GM19239 (cell line): Measurements from ENCODE around the gene KCNAB1.
A peak's percentile ranks its signal among the peaks of the same experiment; 100 is the strongest.
"Not testable (repeated sequence)": the region's sequence is repeated elsewhere in the genome, so short reads cannot be mapped to it uniquely, and the experiment has no call there.

Experiments
- DNase-seq: peaks from one replicate; pipeline ENCODE4 v3.0.0; 2011; ENCODE audit warnings: low spot score; ENCODE audit not compliant: insufficient read length
- FAIRE-seq: peaks from 2 replicates; lab custom pipeline; 2011; peaks lifted over from hg19 to GRCh38; lab: Jason Lieb, UNC

KCNAB1 gene

DNA sequence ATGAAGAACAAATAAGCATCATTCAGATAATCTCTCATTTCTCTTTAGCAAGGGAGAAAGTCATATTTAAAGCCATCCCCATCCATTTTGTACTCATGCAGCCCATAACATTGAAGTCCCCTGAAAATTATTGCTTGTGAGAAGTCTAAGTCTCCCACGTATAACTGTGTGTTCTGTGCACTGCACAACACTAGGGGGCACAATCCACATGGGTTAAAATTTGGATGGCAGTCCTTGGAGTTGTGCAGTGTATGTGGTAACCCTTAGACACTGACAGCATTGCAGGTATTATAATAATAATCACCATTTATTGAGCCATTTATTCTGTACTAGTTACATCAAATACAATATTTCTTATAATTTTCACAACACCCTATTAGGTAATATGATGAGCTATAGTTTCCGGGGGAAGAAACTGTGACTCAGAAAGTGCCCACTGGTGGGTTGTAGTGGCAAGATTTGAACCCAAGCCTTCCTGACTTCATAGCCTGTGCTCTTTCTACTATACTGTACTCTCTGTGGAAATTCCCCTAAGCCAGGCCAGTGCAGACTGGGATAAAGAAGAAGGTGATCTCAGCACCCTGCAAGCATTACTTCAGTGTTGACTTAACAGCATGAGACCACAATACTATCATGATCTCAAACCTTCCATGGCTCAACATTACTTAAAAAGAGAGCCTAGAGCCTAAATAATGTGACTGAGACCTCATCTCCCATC, 15.7 kb downstream of the KCNAB1 start:
- DNase-seq (no peak), FAIRE-seq (no peak)

DNA sequence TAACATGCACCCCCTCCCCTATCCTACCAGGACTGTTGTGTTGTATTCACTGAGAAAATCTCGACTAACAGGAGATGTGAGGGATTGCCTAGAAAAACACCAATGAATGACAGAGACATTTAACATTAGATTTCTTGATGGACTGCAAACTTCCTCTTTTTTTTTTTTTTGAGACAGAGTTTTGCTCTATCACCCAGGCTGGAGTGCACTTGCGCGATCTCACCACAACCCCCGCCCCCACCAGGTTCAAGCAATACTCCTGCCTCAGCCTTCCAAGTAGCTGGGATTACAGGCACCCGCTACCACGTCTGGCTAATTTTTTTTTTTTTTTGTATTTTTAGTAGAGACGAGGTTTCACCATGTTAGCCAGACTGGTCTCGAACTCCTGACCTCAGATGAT, 17.0 kb downstream of the KCNAB1 start:
- FAIRE-seq, DNase-seq: not testable (repeated sequence)

DNA sequence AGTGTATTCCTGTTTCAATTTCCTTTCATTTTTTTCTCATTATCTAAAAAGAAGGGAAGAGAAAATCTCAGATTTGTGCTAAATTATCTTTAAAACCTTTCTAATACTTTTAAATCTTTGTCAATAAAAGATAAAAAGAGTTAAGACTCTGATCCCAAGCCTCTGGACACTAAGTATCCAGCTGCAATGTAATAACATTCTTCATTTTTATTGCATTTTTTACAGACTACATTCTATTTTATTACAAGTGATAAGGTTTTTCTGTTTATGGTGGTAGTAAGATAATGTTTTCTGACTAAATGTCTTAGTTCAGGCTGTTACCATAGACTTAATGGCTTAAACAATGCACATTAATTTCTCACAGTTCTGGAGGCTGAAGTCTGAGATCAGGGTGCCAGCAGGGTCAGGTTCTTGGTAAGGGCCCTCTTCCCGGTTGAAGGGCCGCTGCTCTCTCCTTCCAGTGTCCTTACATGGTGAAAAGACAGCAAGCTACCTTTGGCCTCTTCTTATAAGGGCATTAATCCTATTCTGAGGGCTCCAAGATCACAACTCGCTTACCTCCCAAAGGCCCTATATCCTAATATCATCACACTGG, 19.7 kb downstream of the KCNAB1 start:
- DNase-seq: no peak
- no peak for FAIRE-seq

DNA sequence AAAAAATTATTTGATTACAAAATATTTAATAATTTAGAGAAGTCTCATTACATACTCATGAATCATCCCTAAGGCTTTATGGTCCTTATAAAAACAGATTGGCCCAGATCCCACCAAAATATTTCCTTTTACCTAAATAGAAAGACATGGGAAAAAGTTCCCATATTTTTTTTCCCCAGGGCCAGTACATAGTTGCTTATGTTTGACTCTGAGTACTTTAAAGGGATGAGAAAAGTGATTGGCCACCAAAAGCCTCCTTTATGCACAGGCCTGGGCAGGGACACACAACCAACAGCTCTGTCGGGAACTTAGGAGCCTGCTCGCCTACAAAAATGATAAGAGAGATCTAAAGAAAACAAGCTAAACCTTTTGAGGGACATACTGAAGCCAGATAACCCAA, 22.3 kb downstream of the KCNAB1 start:
- DNase-seq (no peak), FAIRE-seq (no peak)

DNA sequence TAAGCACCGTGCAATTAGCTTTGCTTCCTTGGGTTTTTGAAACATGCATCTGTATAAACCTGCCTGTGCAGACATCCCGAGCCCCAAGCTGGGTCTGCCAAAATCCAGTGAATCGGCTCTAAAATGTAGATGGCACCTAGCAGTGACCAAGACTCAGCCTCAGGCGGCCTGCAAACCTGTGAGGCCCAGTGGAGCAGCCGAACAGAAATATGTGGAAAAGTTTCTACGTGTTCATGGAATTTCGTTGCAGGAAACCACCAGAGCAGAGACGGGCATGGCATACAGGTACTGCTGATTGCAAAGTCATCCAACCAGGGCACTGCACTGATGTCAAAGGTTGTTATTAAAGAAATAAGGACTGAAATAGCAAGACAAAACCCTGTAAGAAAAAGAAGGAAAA, 22.8 kb downstream of the KCNAB1 start:
- no peak for FAIRE-seq
- DNase-seq: no peak

DNA sequence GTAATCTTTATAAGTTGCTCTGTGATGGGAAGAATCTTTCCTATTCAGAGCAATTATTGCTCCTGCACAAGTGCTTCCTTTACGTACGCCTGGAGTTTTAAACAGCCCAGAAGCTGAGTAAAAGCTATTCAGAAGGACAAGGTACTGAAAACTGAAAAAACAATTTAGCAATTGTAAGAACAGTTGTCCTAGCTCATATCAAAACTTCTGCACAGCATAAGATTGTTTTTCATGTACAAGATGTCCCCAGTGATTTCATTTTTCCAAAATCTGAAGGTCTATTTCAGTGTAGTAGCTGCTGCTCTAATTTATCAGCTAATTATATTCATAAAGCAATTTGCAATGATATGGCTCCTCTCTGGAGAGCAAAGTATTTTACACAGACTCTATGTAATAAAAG, 23.7 kb downstream of the KCNAB1 start:
- FAIRE-seq (no peak), DNase-seq (no peak)

DNA sequence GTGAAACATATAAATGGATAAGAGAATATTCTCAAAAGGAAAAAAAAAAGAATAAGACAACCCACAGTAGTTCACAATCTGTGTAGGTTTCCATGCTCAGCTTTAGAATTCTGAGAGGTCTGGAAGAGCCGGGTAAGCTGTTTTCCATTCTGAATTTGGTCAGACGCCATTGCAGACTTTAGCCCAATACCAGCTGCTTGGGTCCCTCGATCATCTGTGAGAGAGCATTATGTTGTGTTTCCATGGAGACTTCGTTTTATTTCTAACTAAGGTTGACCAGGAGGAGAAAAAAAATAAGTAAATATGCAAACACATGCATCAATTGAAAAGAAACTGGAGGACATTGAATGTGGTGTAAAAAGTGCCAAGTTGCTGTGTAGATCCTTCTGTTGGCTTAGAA, 25.5 kb downstream of the KCNAB1 start:
- no peak for FAIRE-seq
- no peak for DNase-seq

DNA sequence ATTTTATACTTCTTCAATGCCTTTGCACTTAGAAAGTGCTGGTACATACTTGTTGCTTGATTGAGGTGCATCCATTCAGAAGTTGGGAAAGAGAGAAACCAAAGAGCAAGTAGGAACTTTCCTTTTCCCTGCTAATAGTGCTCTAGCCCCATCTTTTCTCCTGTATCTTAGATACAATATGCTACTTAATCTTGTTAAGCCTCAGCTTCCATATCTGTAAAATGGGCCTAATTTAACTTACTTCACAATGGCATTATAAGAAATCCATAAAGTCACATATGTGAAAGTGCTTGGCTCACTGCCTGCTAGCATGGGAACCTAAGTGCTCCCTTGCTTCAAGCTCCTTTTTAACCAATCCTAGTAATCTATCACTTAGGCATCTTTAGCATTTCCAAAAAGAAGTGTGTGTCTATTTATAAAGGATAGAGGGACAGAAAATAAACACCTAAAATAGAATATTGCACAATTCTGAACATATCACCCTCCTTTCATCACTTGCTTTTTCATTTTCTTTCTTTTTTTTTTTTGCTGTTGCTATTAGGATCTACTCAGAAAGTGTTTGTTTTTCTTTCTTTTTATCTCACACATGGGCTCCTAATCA, 28.1 kb downstream of the KCNAB1 start:
- DNase-seq (no peak), FAIRE-seq (no peak)

DNA sequence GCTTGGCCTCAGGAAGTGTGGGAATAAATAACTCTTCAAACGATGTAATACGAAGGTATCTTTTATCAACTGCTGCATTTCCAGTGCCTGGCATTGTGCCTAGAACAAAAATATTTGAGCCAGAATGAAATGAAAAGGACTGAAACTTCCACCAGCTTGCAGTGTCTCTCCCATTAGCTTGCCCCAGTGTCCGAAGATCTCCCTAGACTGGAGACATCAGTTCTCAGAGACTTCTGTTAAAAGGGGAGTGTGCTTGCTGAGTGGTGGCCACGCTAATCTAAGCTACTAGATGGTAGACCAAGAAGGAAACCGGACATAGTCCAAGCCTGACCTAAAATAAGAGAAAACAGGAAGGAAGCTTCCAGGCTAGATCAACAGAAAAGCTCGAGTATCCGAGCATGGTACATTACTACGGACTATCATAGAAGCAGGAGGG, 28.6 kb downstream of the KCNAB1 start:
- DNase-seq (no peak), FAIRE-seq (no peak)

DNA sequence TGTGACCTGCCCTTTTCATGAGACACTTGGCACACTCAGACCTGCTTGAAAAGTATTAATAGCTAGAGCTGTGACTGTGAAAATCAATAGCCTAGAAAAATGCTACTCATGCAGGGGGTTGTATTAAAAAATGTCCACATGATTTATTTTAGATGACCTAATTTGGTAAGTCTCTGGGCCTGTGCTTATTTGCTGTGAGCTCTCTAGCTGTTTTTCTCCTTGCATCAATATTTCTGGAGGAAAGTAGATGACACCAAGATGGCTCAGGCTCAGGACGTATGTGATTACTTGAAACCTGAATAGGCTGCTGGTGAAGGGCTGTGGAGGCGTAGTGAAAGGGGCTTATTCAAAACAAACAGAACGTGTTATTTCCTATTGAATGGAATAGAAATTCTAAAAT, 29.5 kb downstream of the KCNAB1 start:
- FAIRE-seq (no peak), DNase-seq (no peak)

DNA sequence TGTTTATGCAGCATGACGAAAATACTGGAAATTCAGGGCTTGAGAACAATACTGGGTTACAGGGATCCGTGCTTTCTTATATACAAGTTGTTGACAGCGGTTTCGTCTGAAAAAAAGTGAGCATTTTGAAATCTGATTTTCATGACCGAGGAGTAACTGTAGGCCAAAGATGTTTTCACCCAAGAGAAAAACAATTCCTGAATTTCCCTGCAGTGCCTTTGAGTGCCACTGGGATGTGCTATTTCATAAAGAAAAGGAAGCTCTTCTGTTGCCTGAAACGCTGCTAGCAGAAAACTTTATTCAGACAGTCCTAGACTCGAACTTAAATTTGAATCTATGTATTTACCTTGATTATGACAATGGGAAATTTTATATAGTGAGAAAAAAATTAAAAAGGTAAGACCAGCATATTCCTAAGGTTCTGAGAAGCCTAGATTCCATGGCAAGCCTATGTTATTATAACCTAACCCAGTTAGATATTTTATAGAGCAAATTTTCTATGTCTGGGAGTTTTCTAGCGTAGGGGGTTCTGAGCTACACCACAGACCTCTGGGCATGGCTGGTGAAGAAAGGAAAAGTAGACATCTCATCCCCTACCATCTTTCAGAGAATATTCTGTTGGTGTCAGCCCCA, 30.2 kb downstream of the KCNAB1 start:
- peak; percentile 90 for FAIRE-seq
- DNase-seq: no peak

DNA sequence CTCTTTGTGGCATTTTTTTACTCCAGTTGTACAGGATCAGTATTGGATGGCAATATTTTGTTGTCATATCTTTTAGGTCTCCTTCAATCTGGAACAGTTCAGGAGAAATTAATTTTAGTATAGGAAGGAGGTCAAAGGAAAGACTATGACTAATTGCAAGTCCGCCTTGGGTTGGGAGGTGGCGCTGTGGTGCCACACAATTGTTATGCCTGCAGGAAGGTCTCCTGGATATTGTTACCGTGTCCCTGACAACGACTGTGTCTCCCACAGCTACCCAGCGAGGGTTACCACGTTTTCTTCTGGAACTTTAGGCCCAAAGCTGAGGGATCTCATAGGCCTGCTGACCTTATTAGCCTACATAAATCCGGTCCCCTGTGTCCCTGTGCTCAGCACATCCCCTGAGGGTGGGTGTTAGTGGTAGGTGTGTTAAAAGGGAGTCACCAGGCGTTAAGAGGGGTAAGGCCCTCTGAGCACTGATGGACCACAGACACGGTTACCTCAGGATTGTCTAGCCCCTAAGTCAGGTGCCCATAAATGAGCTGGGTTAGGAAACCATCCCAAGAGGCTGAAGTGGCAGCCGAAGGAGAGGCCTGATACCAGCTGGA, 31.5 kb downstream of the KCNAB1 start:
- FAIRE-seq (peak; percentile 71), DNase-seq (peak; percentile 9)

DNA sequence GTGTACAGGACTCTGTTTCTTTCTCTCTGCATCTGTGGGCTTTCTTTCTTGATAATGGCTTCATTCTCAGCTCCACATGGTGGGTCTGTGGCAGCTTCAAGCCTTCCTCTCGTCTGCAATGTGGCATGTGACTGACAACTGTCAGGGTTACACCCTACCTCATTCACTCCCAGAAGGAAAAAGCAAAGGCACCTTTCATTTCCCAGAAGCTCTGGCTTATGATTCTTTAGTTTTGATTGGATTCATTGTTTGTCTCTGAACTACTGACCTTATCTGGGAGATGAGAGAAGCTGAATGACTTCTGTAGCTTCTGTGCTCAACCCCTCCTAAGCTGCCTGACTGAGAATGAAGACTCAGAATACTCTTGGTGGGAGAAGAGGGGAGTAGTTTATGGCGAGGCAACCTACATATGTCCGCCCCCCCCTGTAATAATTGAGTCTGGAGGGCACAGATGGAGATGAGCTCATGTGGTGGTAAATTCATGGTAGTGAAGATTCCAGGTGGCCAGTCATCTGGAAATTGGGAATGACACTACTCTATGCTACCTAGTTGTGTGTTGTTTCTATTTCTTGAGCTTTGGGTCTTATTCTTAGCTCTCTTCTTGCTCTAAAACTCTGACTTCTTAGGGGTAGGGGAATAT, 38.4 kb downstream of the KCNAB1 start:
- no peak for DNase-seq

DNA sequence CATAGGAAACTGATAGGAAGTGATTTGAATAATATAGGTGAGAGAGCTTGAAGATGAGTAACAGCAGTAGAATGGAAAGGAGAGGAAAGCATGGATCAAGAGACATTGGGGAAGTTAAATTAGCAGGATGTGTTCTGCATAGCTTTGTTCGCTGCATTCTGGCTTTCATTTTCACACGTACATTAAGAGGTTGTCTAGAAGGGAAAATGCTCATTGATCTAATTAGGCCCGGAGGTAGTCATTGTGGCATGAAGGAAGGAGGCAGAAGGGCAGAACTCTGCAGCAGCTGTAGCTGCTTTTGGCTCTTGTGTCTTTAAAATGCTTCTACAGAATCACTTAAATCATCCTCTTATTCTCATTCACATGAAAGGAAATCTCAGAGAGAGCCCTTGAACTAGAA, 40.3 kb downstream of the KCNAB1 start:
- DNase-seq (no peak), FAIRE-seq (peak; percentile 78)

More for the DNA sequence above, 38.4 kb downstream of the KCNAB1 start:
- no peak for FAIRE-seq

DNA sequence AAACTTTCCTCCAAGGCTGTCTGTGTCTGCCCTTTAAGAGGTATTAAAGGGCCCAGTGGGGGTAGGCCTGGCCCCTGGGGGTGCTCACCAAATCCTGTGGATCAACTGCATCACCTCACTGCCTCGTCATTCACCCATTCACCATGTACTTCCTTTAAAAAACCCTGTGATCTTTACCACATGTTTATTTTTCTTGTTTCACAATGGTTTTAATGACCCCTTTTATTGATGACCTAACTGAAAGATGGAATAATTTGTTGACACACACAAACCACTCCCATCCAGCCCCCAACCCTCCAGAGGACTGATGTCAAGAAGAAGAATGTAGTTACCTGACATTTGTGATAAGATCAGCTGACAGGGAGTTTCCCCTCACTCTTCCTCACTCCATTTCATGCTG, 40.8 kb downstream of the KCNAB1 start:
- no peak for DNase-seq
- peak; percentile 26 for FAIRE-seq

DNA sequence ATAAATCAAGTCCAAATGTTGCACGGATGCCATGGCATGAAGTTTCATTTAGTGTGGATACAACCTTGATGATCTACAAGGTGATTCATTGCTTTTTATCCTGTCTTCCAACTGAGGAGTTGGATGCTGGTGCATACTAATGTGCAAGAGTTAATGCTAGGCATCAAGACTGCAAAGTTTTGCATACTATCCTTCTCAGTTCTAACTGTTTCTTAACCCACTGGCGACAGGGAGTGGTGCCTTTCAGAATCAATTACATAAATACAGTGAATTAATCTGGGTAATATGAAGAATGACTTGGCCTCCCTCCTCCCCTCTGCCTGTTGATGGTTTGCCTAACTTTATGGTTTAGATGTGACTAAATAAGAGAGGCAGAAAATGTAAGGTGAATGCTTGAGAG, 43.5 kb downstream of the KCNAB1 start:
- FAIRE-seq: no peak
- no peak for DNase-seq

DNA sequence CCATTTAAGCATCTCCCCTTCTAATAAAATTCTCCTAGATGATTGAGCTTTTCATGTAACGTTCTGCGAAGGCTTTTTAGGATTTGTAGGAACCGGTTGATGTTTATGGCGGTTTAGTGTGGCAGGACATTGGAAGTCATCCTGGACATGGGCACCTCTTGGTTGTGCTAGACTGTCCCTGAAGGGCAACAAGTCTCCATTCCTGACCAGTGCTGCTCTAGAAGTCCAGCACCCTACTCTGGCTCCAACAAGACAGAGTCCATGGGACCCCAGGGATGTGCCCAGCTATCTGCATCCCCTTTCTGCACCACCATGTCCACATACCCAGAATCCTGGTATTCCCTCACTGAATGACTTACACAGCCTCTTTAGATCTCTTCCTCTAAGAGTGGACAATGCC, 46.4 kb downstream of the KCNAB1 start:
- no peak for FAIRE-seq

DNA sequence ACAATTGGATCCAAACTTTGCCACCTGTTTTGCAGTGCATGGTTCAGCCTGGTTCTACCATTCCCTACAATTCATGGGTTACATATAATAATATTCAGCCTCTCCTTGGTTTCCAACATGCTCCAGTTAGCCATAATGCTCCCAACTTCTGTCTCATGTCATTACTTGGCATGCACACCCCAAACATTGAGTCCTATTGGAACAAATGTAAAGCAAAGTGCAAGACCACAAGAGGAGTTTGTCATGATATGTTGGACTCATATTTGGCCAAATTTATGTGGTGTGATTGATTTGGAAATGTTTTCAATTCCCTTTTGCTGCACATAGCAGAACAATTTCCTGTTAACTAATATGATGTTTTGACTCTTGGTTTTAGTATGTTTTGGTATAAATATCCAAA, 50.2 kb downstream of the KCNAB1 start:
- no peak for FAIRE-seq
- no peak for DNase-seq

More for the DNA sequence above, 46.4 kb downstream of the KCNAB1 start:
- DNase-seq: no peak

DNA sequence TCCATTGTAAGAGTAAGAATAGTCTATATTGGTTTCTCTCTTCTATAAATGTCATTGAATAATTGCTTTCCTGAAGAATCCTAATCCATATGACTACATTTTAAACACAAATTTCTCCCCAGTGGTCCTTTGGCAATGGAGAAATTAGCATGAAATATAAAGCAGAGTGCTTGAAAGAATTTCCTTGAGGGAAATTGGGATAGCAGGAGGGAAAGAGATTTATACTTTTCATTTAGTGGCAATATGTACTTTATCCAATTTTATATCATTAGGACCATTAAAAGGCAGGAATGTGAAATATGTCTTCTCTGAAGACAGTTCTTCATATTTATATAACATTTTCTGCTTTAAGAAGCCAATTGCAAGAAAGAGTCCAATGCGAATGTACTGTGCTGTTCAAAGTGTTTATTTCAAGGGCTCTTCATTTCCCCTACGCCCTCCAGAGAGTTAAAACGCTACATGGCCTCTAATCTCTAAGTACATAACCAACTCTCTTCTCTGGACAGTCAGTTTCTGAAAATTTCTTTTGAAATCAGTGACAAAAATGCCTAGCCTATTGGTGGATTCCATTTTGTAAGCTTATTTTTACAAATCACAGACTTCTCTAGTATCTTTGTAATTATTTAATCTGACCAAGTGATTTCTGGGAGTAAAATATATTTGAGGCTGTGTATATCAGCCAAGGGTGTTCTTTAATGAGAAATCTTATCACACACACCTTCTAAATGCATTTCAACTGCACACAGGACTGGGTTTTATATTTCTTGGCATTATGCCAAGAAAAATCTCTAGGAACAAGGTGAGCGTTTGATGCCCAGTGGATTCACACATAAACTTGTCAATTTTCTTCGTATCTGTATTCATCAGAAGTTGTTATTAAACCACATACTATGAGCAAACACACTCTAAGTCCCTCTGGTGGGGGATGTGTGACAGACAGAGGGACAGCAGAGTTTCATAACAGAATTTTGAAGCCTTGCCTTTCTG, 51.2 kb downstream of the KCNAB1 start:
- FAIRE-seq (no peak), DNase-seq (no peak)
